HCT116 (cell line): Measurements from ENCODE around the gene TNFAIP8L3.

Experiments
- POLR2A ChIP-seq: IDR thresholded peaks from 2 replicates; pipeline ENCODE4 v1.7.0; 2011; ENCODE audit warnings: borderline replicate concordance; ENCODE audit not compliant: insufficient read depth, insufficient read length; ENCODE audit errors: extremely low read depth
- POLR2AphosphoS5 ChIP-seq: IDR thresholded peaks from 2 replicates; pipeline ENCODE4 v1.6.1; 2011; ENCODE audit warnings: mild to moderate bottlenecking, low read depth, low read length, moderate library complexity
- TF ChIP-seq, protein P1 (sequence below), 3 experiments: fragments of 200-600 bp in 1 of 3; sonication (generic) in 1 of 3; IDR thresholded peaks in 2 of 3; conservative IDR thresholded peaks in 1 of 3; 2 replicates each; pipeline ENCODE4 v1.5.1; 2012 to 2017; ENCODE audit warnings: low read depth in 2 of 3, low read length in 2 of 3, antibody characterized with exemption in 1 of 3, borderline replicate concordance in 1 of 3, control low read depth in 1 of 3, mild to moderate bottlenecking in 1 of 3, mixed read lengths in 1 of 3, mixed run types in 1 of 3, moderate library complexity in 1 of 3; ENCODE audit not compliant: insufficient read depth in 1 of 3

DNA sequence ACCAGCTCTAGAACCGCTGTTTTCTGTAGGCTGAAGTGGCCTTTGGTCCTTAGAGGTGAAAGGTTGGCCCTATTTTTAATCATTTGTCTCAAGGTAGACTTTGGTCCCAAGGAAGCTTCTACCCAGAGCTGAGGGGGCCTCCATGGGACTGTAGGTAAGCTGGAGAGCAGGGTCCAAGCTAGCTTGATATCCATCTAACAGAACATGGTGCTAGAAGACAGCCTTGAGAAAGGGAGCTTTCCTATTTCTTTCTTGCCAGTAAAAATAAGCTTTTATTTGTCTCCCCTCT is 3.6 kb upstream of the TNFAIP8L3 start:
- TF ChIP-seq, protein P1, sequence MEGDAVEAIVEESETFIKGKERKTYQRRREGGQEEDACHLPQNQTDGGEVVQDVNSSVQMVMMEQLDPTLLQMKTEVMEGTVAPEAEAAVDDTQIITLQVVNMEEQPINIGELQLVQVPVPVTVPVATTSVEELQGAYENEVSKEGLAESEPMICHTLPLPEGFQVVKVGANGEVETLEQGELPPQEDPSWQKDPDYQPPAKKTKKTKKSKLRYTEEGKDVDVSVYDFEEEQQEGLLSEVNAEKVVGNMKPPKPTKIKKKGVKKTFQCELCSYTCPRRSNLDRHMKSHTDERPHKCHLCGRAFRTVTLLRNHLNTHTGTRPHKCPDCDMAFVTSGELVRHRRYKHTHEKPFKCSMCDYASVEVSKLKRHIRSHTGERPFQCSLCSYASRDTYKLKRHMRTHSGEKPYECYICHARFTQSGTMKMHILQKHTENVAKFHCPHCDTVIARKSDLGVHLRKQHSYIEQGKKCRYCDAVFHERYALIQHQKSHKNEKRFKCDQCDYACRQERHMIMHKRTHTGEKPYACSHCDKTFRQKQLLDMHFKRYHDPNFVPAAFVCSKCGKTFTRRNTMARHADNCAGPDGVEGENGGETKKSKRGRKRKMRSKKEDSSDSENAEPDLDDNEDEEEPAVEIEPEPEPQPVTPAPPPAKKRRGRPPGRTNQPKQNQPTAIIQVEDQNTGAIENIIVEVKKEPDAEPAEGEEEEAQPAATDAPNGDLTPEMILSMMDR (IDR thresholded peaks at IDR 0.05 in 2 of 3, conservative IDR thresholded peaks at IDR 0.05 in 1 of 3; ENCODE audit: borderline replicate concordance in 1 of 3, insufficient read depth in 1 of 3, low read depth in 2 of 3, low read length in 2 of 3), result no peak
- no peak for TF ChIP-seq POLR2AphosphoS5
- TF ChIP-seq POLR2A, result no peak
